HepG2 (cell line): ENCODE measurements around the gene GPR155. TPM values are rescaled to one million over a fixed set of nuclear protein-coding genes. Genes with fewer than 3 reads are reported as not detected.

Experiments used
- ATAC-seq: fragments of 200-7000 bp; cut with Tn5 transposase; 3 replicates; pipeline ENCODE4 v1.9.1; 2020; ENCODE audit warnings: mild to moderate bottlenecking, moderate library complexity
- BruUV-seq: library from RNA; stranded (reverse); fragments of 400-500 nt; replicated peaks from 2 replicates; lab custom pipeline; 2021; lab: Mats Ljungman, UMichigan
- CTCF ChIA-PET: fragments of 300-600 bp; formaldehyde crosslinking; extraction: SDS; loops from one replicate; lab custom pipeline; 2021; ENCODE audit warnings: low total read pairs, inconsistent platforms, low intra/inter-chr PET ratio; lab: Yijun Ruan, JAX
- POLR2A ChIA-PET: fragments of 350-600 bp; sonication (Branson Sonifier 250); formaldehyde crosslinking; loops from one replicate; lab custom pipeline; 2020; ENCODE audit warnings: antibody characterized with exemption, inconsistent platforms; lab: Yijun Ruan, JAX
- DNase-seq: peaks from one replicate; pipeline ENCODE4 v3.0.0-alpha.2; 2015; ENCODE audit warnings: low spot score
- FAIRE-seq: peaks from 3 replicates; lab custom pipeline; 2011; peaks lifted over from hg19 to GRCh38; lab: Jason Lieb, UNC
- H2AFZ ChIP-seq: one replicate; pipeline ENCODE4 v1.6.1; 2011; ENCODE audit warnings: low read length, inconsistent platforms
- H3K27ac ChIP-seq: fragments of 300-600 bp; 3 replicates; pipeline ENCODE4 v1.8.0; 2011; ENCODE audit warnings: mixed run types, mild to moderate bottlenecking, mixed read lengths, low read length, inconsistent platforms; ENCODE audit not compliant: insufficient read depth; ENCODE audit errors: extremely low read length
- H3K27me3 ChIP-seq, 2 experiments: fragments of 200-600 bp in 1 of 2; 2 replicates in 1 of 2; 3 replicates in 1 of 2; pipeline versions ENCODE4 v1.6.0 to v1.8.0; 2011; ENCODE audit warnings: low read length in 2 of 2, mild to moderate bottlenecking in 2 of 2, moderate library complexity in 2 of 2, inconsistent platforms in 1 of 2; ENCODE audit not compliant: insufficient read depth in 2 of 2, control insufficient read depth in 1 of 2
- H3K36me3 ChIP-seq, 2 experiments: fragments of 200-600 bp in 1 of 2; replicated peaks in 1 of 2; 2 replicates in 1 of 2; 3 replicates in 1 of 2; pipeline versions ENCODE4 v1.5.1 to v1.8.0; 2011; ENCODE audit warnings: low read length in 2 of 2, inconsistent platforms in 1 of 2; ENCODE audit not compliant: insufficient read depth in 2 of 2, control insufficient read depth in 1 of 2
- H3K4me1 ChIP-seq: 2 replicates; pipeline ENCODE4 v1.5.1; 2012; ENCODE audit warnings: low read length, inconsistent platforms; ENCODE audit not compliant: insufficient read depth
- H3K4me2 ChIP-seq: 2 replicates; pipeline ENCODE4 v1.6.0; 2011; ENCODE audit warnings: low read depth, low read length, inconsistent platforms
- H3K4me3 ChIP-seq, 3 experiments: fragments of 200-600 bp in 1 of 3; sonication (generic), shearing (Covaris generic) in 1 of 3; replicated peaks in 1 of 3; 2 replicates each; pipeline ENCODE4 v1.5.1; 2011 to 2016; ENCODE audit warnings: low read length in 3 of 3, inconsistent platforms in 2 of 3, low read depth in 2 of 3, mild to moderate bottlenecking in 2 of 3, control low read depth in 1 of 3, mixed read lengths in 1 of 3; ENCODE audit not compliant: insufficient read depth in 1 of 3
- H3K79me2 ChIP-seq: one replicate; pipeline ENCODE4 v1.6.1; 2011; ENCODE audit warnings: low read length, inconsistent platforms; ENCODE audit not compliant: insufficient read depth
- H3K9ac ChIP-seq: 2 replicates; pipeline ENCODE4 v1.6.0; 2011; ENCODE audit warnings: mild to moderate bottlenecking, low read depth, low read length, inconsistent platforms; ENCODE audit not compliant: insufficient read depth
- H3K9me3 ChIP-seq: 2 replicates; pipeline ENCODE4 v1.5.1; 2012; ENCODE audit warnings: mild to moderate bottlenecking, low read length
- H4K20me1 ChIP-seq: 2 replicates; pipeline ENCODE4 v1.6.0; 2011; ENCODE audit warnings: inconsistent platforms, mild to moderate bottlenecking, low read length, moderate library complexity; ENCODE audit not compliant: insufficient read depth
- MAFK ChIP-seq, 2 experiments: IDR thresholded peaks in 1 of 2; conservative IDR thresholded peaks in 1 of 2; 2 replicates each; pipeline ENCODE4 v1.6.1; 2011; ENCODE audit warnings: improper control_type of control experiment in 2 of 2, low read length in 2 of 2
- TCF12 ChIP-seq, 2 experiments: fragments of 450-650 bp in 1 of 2; sonication (generic) in 1 of 2; formaldehyde crosslinking in 1 of 2; IDR thresholded peaks; 2 replicates each; pipeline versions ENCODE4 v1.6.1 to v1.8.0; 2017 to 2022; ENCODE audit warnings: antibody characterized with exemption in 1 of 2, mild to moderate bottlenecking in 1 of 2, missing genetic modification reagents in 1 of 2, moderate library complexity in 1 of 2
- TFDP2 ChIP-seq: sonication (generic); formaldehyde crosslinking; IDR thresholded peaks from 2 replicates; pipeline ENCODE4 v1.4.0; 2020; ENCODE audit warnings: missing genetic modification reagents
- ZNF180 ChIP-seq: sonication (generic); formaldehyde crosslinking; IDR thresholded peaks from 2 replicates; pipeline ENCODE4 v1.4.0; 2020; ENCODE audit warnings: low read depth, missing genetic modification reagents, borderline replicate concordance
- ZNF431 ChIP-seq: sonication (generic); formaldehyde crosslinking; IDR thresholded peaks from 2 replicates; pipeline ENCODE4 v1.9.0; 2022; ENCODE audit warnings: missing genetic modification reagents, low read depth, mild to moderate bottlenecking, borderline replicate concordance
- ZNF598 ChIP-seq: sonication (generic); formaldehyde crosslinking; IDR thresholded peaks from 2 replicates; pipeline ENCODE4 v1.5.1; 2020; ENCODE audit warnings: mild to moderate bottlenecking, missing genetic modification reagents, borderline replicate concordance
- ZNF616 ChIP-seq: sonication (generic); formaldehyde crosslinking; IDR thresholded peaks from 2 replicates; pipeline ENCODE4 v1.5.0; 2020; ENCODE audit warnings: low read depth, mild to moderate bottlenecking, missing genetic modification reagents
- ZSCAN22 ChIP-seq: sonication (generic); formaldehyde crosslinking; IDR thresholded peaks from 2 replicates; pipeline ENCODE4 v1.4.0; 2020; ENCODE audit warnings: mild to moderate bottlenecking, missing genetic modification reagents
- in situ Hi-C: cut with HindIII; loops from 2 replicates; pipeline ENCODE4 v1.10.0; 2017; ENCODE audit warnings: low pct_unique_long_range_greater_than_20kb; ENCODE audit not compliant: extremely low pct_ligation_motif_present
- intact Hi-C: fragments of 100-400 bp; cut with micrococcal nuclease; formaldehyde crosslinking; loops from one replicate; pipeline ENCODE4 v1.10.0; 2022; ENCODE audit not compliant: unreplicated experiment
- polyA plus RNA-seq, 8 experiments: library from polyadenylated mRNA; depleted of rRNA in 3 of 8; stranded (reverse) in 7 of 8; unstranded in 1 of 8; fragments of >200 nt; fragmentation: Illumina TruSeq in 4 of 8; extraction: Trizol in 4 of 8; gene quantifications; 2 replicates each; pipeline versions ENCODE4 v1.2.1 to v1.2.3, GENCODE V29; 2011 to 2016; ENCODE audit warnings: low read depth in 4 of 8, missing spikeins in 1 of 8, mixed read lengths in 1 of 8; ENCODE audit not compliant: insufficient read depth in 1 of 8
- total RNA-seq, 5 experiments: library from RNA; depleted of rRNA; stranded (reverse); fragments of >200 nt; fragmentation: Illumina TruSeq; extraction: Trizol; gene quantifications; 2 replicates each; pipeline ENCODE4 v1.2.3, GENCODE V29; 2016; ENCODE audit warnings: low read depth in 1 of 5
- TF ChIP-seq, protein P1 (sequence below): sonication (generic); formaldehyde crosslinking; IDR thresholded peaks from 2 replicates; pipeline ENCODE4 v1.5.1; 2020; ENCODE audit warnings: mild to moderate bottlenecking, missing genetic modification reagents, moderate library complexity

Gene GPR155
- total and polyA plus RNA-seq, 2 of the 13 experiments (the other 11 are each of a cell fraction or from before 2014, with no cell fraction given): 0.15 to 0.49 TPM

DNA sequence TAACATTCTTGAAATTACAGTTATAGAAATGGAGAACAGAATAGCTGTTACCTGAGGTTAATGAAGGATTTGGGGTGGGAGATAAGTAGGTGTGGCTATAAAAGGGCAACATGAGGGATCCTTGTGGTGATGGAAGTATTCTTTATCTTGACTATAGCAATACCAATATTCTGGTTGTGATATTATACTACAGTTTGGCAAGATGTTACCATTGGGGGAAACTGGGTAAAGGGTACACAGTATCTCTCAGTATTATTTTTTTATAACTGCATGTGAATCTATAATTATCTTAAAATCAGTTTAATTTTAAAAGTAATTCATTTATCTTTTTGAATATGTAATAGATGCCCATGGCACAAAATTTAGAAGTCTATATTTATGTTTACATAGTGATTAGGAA, 83.2 kb downstream of the GPR155 start (continued):
- TF ChIP-seq TCF12 (IDR thresholded peaks at IDR 0.05) (no peak), TCF12 (CRISPR knock-in tag; IDR thresholded peaks at IDR 0.05) (no peak), TFDP2 (CRISPR knock-in tag) (no peak), ZNF180 (no peak), ZSCAN22 (CRISPR knock-in tag) (no peak), ZNF598 (CRISPR knock-in tag) (no peak), ZNF616 (CRISPR knock-in tag) (no peak)
- TF ChIP-seq, protein P1, sequence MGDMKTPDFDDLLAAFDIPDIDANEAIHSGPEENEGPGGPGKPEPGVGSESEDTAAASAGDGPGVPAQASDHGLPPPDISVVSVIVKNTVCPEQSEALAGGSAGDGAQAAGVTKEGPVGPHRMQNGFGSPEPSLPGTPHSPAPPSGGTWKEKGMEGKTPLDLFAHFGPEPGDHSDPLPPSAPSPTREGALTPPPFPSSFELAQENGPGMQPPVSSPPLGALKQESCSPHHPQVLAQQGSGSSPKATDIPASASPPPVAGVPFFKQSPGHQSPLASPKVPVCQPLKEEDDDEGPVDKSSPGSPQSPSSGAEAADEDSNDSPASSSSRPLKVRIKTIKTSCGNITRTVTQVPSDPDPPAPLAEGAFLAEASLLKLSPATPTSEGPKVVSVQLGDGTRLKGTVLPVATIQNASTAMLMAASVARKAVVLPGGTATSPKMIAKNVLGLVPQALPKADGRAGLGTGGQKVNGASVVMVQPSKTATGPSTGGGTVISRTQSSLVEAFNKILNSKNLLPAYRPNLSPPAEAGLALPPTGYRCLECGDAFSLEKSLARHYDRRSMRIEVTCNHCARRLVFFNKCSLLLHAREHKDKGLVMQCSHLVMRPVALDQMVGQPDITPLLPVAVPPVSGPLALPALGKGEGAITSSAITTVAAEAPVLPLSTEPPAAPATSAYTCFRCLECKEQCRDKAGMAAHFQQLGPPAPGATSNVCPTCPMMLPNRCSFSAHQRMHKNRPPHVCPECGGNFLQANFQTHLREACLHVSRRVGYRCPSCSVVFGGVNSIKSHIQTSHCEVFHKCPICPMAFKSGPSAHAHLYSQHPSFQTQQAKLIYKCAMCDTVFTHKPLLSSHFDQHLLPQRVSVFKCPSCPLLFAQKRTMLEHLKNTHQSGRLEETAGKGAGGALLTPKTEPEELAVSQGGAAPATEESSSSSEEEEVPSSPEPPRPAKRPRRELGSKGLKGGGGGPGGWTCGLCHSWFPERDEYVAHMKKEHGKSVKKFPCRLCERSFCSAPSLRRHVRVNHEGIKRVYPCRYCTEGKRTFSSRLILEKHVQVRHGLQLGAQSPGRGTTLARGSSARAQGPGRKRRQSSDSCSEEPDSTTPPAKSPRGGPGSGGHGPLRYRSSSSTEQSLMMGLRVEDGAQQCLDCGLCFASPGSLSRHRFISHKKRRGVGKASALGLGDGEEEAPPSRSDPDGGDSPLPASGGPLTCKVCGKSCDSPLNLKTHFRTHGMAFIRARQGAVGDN (CRISPR knock-in tag): no peak

DNA sequence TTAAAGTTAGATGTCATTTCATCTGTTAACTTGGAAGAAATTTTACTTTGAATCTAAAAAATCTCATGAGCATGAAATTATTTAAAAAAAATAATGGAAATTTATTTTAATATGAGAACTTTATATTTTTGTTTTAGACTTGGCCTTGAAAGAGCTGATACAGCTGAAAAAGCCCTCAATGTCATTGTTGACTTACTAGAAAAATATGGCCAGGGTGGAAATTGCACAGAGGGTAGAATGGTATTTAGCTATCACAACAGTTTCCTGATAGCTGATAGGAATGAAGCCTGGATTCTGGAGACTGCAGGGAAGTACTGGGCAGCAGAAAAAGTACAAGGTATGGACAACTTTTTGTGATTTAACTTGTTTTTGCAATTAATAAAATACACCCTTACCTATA, 86.0 kb downstream of the GPR155 start:
- FAIRE-seq: no peak
- Histone ChIP-seq H4K20me1 (no peaks in the 10 kb centered on the region), H3K9me3 (no peaks in the 10 kb centered on the region), H3K27me3 (no peaks in the 10 kb centered on the region; a peak in 1 of 5 replicates), H3K27ac (no peak overlapping the region), H3K4me2 (no peak overlapping the region), H3K4me3 (no peak overlapping the region), H3K9ac (no peak overlapping the region), H2AFZ (no peak overlapping the region), H3K79me2 (no peaks in the 10 kb centered on the region), H3K4me1 (peaks cover 7% of the 10 kb centered on the region), H3K36me3 (no peaks in the 10 kb centered on the region)
- intact Hi-C loops (no loop called here), in situ Hi-C loops (no loop called here)
- no TSS peak for BruUV-seq
- ATAC-seq: no peak
- DNase-seq: no peak
- CTCF ChIA-PET: no interaction called here
- POLR2A ChIA-PET: no interaction called here
- no peak for TF ChIP-seq ZNF431 (CRISPR knock-in tag)
- TF ChIP-seq MAFK (conservative IDR thresholded peaks at IDR 0.05 in 1 of 2, IDR thresholded peaks at IDR 0.05 in 1 of 2; ENCODE audit: low read length in 2 of 2): peak; percentile 37 to 39; a peak in 3 of 4 replicates
